Esophagus squamous epithelium (tissue), 5 donors: ENCODE measurements around the gene DHH. TPM values are rescaled to one million over a fixed set of nuclear protein-coding genes. Genes with fewer than 3 reads are reported as not detected.

Source experiments
- DNase-seq: peaks from one replicate; lab custom pipeline; 2025; lab: John Stamatoyannopoulos, UW
- H3K27ac ChIP-seq, 4 donors: fragments of 200-600 bp; sonication (generic); one replicate each; pipeline ENCODE4 v1.5.1; 2016 to 2019; ENCODE audit warnings: mild to moderate bottlenecking in 1 of 4
- H3K27me3 ChIP-seq, 4 donors: fragments of 200-600 bp; sonication (generic); 1 replicate in 3 of 4; 2 replicates in 1 of 4; pipeline versions ENCODE4 v1.5.1 to v1.6.0; 2017 to 2021; ENCODE audit warnings: antibody characterized with exemption in 1 of 4
- H3K36me3 ChIP-seq, 3 donors: fragments of 200-600 bp; sonication (generic); one replicate each; pipeline ENCODE4 v1.5.1; 2016 to 2019
- H3K4me1 ChIP-seq, 3 donors: fragments of 200-600 bp; sonication (generic); one replicate each; pipeline ENCODE4 v1.5.1; 2017 to 2019
- H3K4me3 ChIP-seq, 4 donors: fragments of 200-600 bp; sonication (generic); 1 replicate in 3 of 4; 2 replicates in 1 of 4; pipeline ENCODE4 v1.5.1; 2016 to 2019; ENCODE audit warnings: mild to moderate bottlenecking in 2 of 4, moderate library complexity in 1 of 4
- H3K9me3 ChIP-seq, 3 donors: fragments of 200-600 bp; sonication (generic); one replicate each; pipeline ENCODE4 v1.5.1; 2016 to 2019
- POLR2A ChIP-seq, 4 donors: fragments of 450-650 bp; IDR thresholded peaks; one replicate each; pipeline ENCODE4 v1.6.1; 2017; ENCODE audit warnings: antibody characterized with exemption in 4 of 4, mild to moderate bottlenecking in 4 of 4, moderate library complexity in 3 of 4
- WGBS, 2 donors: methylation state at CpG; one replicate each; pipeline ENCODE4 v1.1.5; 2018; 5-methylcytosine and 5-hydroxymethylcytosine counted together
- intact Hi-C: fragments of 100-400 bp; cut with DNase I; formaldehyde crosslinking; loops from one replicate; pipeline ENCODE4 v1.15.0; 2022
- total RNA-seq, 4 donors: library from RNA; depleted of rRNA; stranded (reverse); fragments of >200 nt; gene quantifications; one replicate each; pipeline ENCODE4 v1.1.0, GENCODE V29; 2016
- TF ChIP-seq, protein P1 (sequence below), 6 experiments: fragments of 450-650 bp in 4 of 6; fragments of 200-600 bp in 2 of 6; sonication (generic) in 2 of 6; IDR thresholded peaks; one replicate each; pipeline ENCODE4 v1.5.1; 2016 to 2019; ENCODE audit warnings: antibody characterized with exemption in 6 of 6, mild to moderate bottlenecking in 4 of 6, moderate library complexity in 4 of 6
- donor health status: DM: yes; HTN: yes; CAD: no.

DHH gene
- total RNA-seq, 4 donors from 2014 or later = 0.19 to 0.31 (median 0.21) TPM; not detected in 1

DNA sequence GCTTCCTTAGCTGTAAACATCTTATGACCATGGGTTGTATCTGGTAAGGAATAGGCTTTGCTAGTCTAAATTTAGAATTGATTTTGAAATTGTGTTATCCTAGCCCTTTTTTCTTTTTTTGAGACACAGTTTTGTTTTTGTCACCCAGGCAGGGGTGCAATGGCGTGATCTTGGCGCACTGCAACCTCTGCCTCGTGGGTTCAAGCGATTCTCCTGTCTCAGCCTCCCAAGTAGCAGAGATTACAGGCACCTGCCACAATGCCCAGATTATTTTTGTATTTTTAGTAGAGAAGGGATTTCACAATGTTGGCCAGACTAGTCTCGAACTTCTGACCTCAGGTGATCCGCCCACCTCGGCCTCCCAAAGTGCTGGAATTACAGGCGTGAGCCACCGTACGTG is 39.0 kb upstream of the DHH start:
- intact Hi-C loops = loop anchor here (5.0 kb wide), 1 partner anchor 99 kb away; no protein-coding TSS in a partner anchor
- H3K4me1 ChIP-seq = peaks cover 20 to 44% (median 23%) of the 10 kb centered on the region in 3 donors
- no peaks in the 10 kb centered on the region for H3K9me3 ChIP-seq
- DNase-seq = no peak
- H3K4me3 ChIP-seq = no peak overlapping the region
- peak overlapping the region in 2 of 4 donors; percentile 10 to 98 for H3K27ac ChIP-seq
- H3K27me3 ChIP-seq = no peaks in the 10 kb centered on the region
- 81 to 83% methylated on average over 10 of the region's 10 CpGs for WGBS, 2 donors
- peaks cover 0 to 15% (median 5%) of the 10 kb centered on the region in 3 donors for H3K36me3 ChIP-seq
- TF ChIP-seq, protein P1, sequence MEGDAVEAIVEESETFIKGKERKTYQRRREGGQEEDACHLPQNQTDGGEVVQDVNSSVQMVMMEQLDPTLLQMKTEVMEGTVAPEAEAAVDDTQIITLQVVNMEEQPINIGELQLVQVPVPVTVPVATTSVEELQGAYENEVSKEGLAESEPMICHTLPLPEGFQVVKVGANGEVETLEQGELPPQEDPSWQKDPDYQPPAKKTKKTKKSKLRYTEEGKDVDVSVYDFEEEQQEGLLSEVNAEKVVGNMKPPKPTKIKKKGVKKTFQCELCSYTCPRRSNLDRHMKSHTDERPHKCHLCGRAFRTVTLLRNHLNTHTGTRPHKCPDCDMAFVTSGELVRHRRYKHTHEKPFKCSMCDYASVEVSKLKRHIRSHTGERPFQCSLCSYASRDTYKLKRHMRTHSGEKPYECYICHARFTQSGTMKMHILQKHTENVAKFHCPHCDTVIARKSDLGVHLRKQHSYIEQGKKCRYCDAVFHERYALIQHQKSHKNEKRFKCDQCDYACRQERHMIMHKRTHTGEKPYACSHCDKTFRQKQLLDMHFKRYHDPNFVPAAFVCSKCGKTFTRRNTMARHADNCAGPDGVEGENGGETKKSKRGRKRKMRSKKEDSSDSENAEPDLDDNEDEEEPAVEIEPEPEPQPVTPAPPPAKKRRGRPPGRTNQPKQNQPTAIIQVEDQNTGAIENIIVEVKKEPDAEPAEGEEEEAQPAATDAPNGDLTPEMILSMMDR (IDR thresholded peaks at IDR 0.05) = no peak
- TF ChIP-seq POLR2A (IDR thresholded peaks at IDR 0.05) = no peak

DNA sequence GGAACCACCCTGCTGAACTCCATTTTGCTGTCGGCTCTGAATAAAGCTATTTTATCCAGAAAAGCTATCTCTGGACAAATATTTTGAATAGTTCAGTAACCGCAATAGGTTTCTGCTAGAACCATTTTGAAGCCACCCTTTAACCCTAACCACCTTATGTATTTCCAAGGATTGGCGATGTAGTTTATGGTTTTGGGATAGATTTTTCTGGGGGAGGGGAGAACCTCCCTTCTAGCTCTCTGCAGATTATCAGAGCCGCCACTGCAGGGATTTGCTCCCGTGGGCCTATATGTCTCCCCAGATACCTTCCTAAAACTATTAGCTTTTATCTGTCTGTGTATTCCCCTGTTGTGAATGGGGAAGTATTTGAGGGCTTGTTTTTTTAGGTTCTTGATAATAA is 38.4 kb upstream of the DHH start:
- Histone ChIP-seq H3K4me3 (peak overlapping the region in 2 of 4 donors; percentile 3 to 98), H3K27me3 (no peaks in the 10 kb centered on the region), H3K27ac (peak overlapping the region in 3 of 4 donors; percentile 98 to 100 (median 100)), H3K4me1 (peaks cover 20 to 44% (median 23%) of the 10 kb centered on the region in 3 donors), H3K36me3 (peaks cover 0 to 20% (median 5%) of the 10 kb centered on the region in 3 donors), H3K9me3 (no peaks in the 10 kb centered on the region)
- 49 to 52% methylated on average over 5 of the region's 5 CpGs for WGBS, 2 donors
- TF ChIP-seq, protein P1 (IDR thresholded peaks at IDR 0.05) = no peak
- no peak for TF ChIP-seq POLR2A (IDR thresholded peaks at IDR 0.05)
- intact Hi-C loops = loop anchor here (5.0 kb wide), 1 partner anchor 99 kb away; no protein-coding TSS in a partner anchor
- no peak for DNase-seq

DNA sequence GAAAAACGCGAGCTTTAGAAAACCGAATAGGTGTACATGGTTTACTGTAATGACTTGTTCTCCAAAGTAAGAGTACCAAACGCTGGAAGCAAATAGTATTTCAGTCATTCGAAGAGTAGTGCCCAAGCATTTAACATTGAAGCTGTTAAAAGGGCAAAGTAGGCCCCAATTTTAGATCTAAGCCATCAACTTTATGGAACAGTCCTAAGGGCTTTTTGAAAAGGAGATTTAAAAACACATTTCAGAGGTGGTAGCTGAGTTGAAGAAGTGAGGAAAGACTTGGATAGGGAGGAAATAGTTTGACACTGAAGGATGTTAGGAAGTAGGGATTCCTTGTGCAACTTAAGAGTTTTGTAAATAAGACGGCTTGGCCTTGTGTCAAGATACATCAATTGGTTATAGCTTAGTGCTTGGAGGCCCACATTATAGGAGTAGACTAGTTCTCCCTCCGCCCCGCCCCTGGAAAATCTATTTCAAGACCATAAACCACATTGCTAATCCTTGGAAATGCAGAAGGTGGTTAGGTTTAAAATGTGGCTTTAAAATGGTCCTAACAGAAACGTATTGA is 37.4 kb upstream of the DHH start:
- intact Hi-C loops = loop anchor here (5.0 kb wide), 1 partner anchor 100 kb away; no protein-coding TSS in a partner anchor
- no peak for DNase-seq
- no peaks in the 10 kb centered on the region for H3K27me3 ChIP-seq
- H3K36me3 ChIP-seq = peaks cover 0 to 30% (median 11%) of the 10 kb centered on the region in 3 donors
- peak overlapping the region; percentile 98 to 100 (median 100) for H3K27ac ChIP-seq
- H3K4me1 ChIP-seq = peaks cover 20 to 44% (median 23%) of the 10 kb centered on the region in 3 donors
- 9 to 15% methylated on average over 9 of the region's 9 CpGs for WGBS, 2 donors
- no peaks in the 10 kb centered on the region for H3K9me3 ChIP-seq
- no peak for TF ChIP-seq POLR2A (IDR thresholded peaks at IDR 0.05)
- TF ChIP-seq, protein P1 (IDR thresholded peaks at IDR 0.05) = no peak
- H3K4me3 ChIP-seq = peak overlapping the region; percentile 89 to 99 (median 94)

DNA sequence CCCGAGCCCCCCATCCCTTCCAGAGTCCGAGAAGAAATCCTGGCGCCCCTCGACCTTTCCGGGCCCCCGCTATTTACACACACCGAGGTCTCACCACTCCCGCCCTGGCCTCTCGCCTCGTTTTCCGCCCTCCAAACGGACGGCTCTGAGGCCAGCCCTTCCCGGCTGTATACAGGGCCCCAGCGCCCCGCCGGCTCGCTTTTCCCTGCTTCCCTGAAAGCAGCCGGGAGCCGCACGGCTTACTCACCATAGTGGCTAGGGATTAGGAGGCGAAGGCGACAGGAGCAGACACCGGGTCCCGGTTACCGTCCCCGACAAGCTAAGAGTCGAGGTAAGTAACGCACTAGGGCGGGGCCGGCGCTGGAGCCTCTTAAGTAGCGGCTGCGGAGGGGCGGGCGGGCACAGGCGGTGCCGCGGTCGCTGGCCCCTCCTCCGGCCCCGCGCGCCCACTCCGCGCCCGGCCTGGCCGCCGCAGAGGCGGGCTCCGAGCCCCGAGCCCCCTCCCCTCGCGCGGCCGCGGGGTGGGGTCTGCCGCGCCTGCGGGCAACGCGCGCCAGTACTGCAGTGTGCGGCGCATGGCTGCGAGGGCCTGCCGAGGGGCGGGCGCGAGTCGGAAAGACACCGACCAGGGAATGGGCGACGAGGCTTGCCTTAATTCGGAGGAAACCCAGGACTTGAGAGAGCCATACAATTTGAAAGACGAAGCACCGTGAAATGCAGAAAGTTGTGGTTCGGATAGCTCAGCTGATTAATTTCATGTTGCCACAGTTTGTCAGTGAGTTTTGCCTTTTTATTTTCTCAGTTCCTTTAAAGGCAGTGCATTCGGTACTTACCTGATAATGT is 36.7 kb upstream of the DHH start, which contains the start of gene TUBA1B:
Gene TUBA1B (minus strand): TSS at position 345 of the 843 bp plus-strand sequence. CDS start 95 bp downstream, at position 250.
- TF ChIP-seq POLR2A (IDR thresholded peaks at IDR 0.05) = peak in 2 of 4 donors; percentile 92 to 95
- TF ChIP-seq, protein P1 (IDR thresholded peaks at IDR 0.05) = peak in 1 of 6 experiments; percentile 7
- H3K27ac ChIP-seq = peak within 1 kb of the TSS; percentile 98 to 100 (median 100)
- 0 to 1% methylated on average over 29 to 48 of the region's 79 CpGs for WGBS, 2 donors
- H3K4me3 ChIP-seq = peak within 1 kb of the TSS; percentile 89 to 99 (median 94)
- intact Hi-C loops = loop anchor here (5.0 kb wide), 1 partner anchor 101 kb away; no protein-coding TSS in a partner anchor
- peak; percentile 61 for DNase-seq
- peaks cover 0 to 36% (median 15%) of the 10 kb centered on the region in 3 donors for H3K36me3 ChIP-seq
- H3K9me3 ChIP-seq = no peaks in the 10 kb centered on the region
- H3K4me1 ChIP-seq = peaks cover 20 to 44% (median 23%) of the 10 kb centered on the region in 3 donors
- H3K27me3 ChIP-seq = no peaks in the 10 kb centered on the region
